Activated CD4-positive, alpha-beta T cell treated with anti-CD3 and anti-CD28 coated beads for 48 hours (primary cell): ENCODE data around the gene CHST6.
A peak's percentile ranks its signal among the peaks of the same experiment; 100 is the strongest.
"Not testable (repeated sequence)": the region's sequence is repeated elsewhere in the genome, so short reads cannot be mapped to it uniquely, and the experiment has no call there.

ENCODE experiments used
- DNase-seq: peaks from one replicate; pipeline ENCODE4 v3.0.0-alpha.2; 2020

Gene CHST6

DNA sequence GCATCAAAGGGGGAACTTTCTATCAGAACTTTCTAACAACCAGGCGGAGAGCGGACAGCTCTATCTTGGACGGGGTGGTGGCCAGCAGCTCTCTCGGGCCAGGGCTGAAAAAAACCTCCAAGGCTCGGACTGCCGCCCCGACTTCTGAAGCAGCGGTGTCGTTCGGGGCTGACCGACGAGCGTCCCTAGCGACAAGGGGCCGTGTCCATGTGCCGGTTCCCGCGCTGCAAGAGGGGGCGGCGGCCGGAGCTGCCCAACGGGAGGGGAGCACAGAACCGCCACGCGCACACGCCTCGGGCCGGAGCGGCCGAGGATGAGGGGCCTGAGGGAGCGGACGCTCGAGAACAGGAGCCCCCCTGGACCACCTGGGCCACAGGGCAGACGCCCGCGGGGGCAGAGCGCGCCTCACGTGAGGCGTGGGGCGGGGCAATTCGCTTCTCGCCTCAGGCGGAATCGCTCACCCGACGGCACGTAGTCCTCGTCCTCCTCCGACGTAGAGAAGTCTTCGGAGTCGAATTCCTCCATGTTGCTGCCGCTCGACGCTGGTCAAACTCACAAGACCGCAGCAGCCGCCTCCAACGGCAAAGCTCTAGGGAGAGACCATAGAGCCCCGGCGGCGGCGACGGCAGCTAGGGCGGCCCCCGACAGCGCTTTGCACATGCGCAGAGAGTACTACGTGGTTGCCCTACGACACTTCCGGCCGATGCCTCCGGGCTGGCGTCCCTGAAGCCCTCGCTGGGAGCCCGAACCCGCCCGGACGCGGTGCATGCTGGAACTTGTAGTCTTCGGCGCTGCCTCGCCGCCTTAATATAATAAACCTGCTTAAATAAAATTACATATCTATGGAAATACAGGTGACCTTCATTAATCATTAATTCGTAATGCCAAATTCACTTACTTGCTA, 62.2 kb downstream of the CHST6 start, which contains the start of gene CFDP1:
CFDP1 (minus strand) TSS at position 676 of the 904 bp plus-strand sequence; CDS start at position 525, 151 bp downstream.
- DNase-seq: peak; percentile 96

- no peak for DNase-seq
These were observed 65.4 kb downstream of the CHST6 start for GRCh38 chr16:75429621-75430403.

DNA sequence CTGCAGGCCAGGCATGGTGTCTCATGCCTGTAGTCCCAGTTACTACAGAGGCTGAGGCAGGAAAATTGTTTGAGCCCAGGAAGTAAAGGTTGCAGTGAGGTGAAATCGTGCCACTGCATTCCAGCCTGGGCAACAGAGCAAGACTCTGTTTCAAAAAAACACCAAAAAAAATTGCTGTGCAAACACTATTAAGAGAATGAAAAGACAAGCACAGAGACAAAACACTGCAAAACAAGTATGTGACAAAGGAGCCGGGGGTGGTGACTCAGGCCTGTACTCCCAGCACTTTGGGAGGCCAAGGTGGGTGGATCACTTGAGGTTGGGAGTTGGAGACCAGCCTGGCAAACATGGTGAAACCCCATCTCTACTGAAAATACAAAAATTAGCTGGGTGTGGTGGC, 68.7 kb downstream of the CHST6 start:
- DNase-seq: peak; percentile 36

DNA sequence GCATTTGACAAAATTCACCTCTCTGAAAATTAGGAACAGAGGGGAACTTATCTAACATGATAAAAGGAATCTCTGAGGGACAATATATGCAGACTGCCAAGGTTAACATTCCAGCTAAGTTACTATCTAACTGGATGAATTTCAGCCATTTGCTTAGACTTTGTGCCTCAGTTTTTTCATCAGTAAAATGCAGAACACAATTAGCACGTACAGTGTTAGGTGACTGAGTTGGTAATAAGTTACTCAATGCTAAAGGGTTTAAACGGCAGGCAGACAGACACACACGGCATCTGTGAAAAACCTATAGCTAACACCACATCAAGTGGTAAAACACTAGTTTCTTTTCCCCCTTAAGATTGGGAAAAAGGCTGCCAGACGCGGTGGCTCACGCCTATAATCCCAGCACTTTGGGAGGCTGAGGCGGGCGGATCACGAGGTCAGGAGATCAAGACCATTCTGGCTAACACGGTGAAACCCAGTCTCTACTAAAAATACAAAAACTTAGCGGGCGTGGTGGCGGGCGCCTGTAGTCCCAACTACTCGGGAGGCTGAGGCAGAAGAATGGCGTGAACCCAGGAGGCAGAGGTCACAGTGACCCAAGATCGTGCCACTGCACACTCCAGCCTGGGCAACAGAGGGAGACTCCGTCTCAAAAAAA, 71.0 kb downstream of the CHST6 start:
- DNase-seq: not testable (repeated sequence)

- DNase-seq: no peak
These were observed 71.5 kb downstream of the CHST6 start for GRCh38 chr16:75423723-75424104.
